Activated CD4-positive, alpha-beta T cell treated with anti-CD3 and anti-CD28 coated beads, Interleukin-2, Interleukin-6, amounts not matched to agents 100 ng/mL and 50 ng/mL, durations not matched to agents 16 hours and 8 hours (primary cell): Measurements from ENCODE around the gene VAMP4.

ENCODE experiments used
- DNase-seq: peaks from one replicate; pipeline ENCODE4 v3.0.0-alpha.2; 2020

Gene VAMP4

DNA sequence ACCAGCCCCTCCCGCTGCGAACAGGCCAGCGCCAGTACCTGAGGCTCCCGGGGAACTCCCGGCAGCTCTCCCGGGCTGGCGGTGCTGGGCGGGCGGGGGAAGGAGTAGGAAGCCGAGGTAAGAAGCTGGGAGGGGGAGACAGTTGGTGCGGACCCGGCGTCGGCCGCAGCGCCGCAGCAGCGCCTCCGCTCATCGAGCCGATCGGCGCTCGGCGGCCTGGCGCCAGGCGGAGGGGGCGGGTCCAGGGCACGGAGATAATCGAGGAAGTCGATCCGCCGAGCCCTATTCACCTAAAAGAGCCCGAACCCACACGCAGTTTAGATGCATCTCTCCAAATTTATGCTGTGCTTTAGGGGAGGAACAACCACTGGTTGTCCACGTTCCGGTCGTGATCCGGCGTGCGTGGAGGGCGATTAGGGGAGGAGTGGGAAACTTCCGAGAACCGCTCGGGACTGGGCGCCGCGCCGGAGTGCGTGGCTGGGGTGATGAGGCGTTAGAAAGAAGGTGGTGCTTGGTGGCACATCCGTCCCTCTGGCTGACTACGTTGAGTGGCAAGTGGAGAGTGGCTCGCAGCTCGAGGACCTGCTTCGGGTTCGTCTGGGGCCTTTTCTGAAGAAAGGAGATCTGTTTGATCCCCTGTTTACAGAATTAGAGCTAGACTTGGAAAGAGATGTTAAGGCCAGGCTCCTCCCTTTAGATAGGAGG, at the start of gene VAMP4:
VAMP4 (minus strand) TSS at position 194 of the 705 bp plus-strand sequence. CDS start 3,651 bp downstream, outside the sequence.
- peak; percentile 89 for DNase-seq

- DNase-seq, result no peak
These were observed 48.5 kb upstream of the VAMP4 start for GRCh38 chr1:171790318-171790717.

GRCh38 chr1:171788696-171789095, 46.8 kb upstream of the VAMP4 start:
- no peak for DNase-seq

- DNase-seq, result no peak
These were observed 46.0 kb upstream of the VAMP4 start for GRCh38 chr1:171787686-171788480.

- no peak for DNase-seq
These were observed 44.7 kb upstream of the VAMP4 start for GRCh38 chr1:171786534-171786933.

DNA sequence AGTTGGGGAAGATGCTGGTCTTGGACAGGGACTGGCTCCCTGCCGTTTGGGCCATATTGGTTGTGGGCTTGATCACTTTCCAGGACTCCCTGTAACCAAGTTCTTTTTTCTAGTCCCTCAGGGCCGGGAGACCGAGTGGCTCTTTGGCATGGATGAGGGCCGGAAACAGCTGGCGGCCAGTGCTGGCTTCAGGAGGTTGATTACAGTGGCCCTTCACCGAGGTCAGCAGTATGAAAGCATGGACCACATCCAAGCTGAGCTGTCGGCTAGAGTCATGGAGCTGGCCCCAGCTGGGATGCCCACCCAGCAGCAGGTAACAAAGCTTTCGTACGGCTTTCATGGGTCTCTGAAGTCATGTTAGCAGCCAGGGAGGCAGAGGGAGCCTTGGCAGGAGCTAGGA, 43.9 kb upstream of the VAMP4 start:
- no peak for DNase-seq

GRCh38 chr1:171784784-171785183, 42.9 kb upstream of the VAMP4 start:
- peak; percentile 65 for DNase-seq

GRCh38 chr1:171783816-171784530, 42.1 kb upstream of the VAMP4 start:
- no peak for DNase-seq

- peak; percentile 99 for DNase-seq
These were observed 39.5 kb upstream of the VAMP4 start, which contains the start of gene METTL13 for GRCh38 chr1:171781176-171781875. Gene METTL13 (plus strand): TSS chr1:171781660. CDS start chr1:171781968, 308 bp downstream.

GRCh38 chr1:171780583-171781175, 38.8 kb upstream of the VAMP4 start:
- DNase-seq, result no peak

- DNase-seq, result no peak
These were observed 30.4 kb upstream of the VAMP4 start for GRCh38 chr1:171772312-171772711.

- no peak for DNase-seq
These were observed 27.9 kb upstream of the VAMP4 start for GRCh38 chr1:171769754-171770153.

DNA sequence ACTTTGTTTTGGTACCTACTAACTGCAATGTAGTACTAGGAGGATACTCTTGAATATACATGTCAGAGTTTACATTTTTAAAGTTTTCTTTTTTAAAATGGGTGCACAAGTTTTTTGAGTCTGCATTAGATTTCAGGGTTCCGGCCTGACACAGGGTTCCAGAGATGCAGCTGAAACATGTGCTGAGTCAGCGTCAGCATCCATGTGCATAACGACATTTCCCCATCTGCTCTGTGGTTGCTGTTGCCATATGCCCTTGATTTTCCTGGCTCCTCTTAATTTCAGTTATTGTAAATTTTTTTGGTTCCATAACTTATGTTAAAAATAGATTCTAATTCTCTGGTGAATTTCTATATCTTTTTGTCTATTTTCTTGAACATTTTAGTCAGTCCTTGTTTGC, 27.3 kb upstream of the VAMP4 start:
- DNase-seq, result no peak

DNA sequence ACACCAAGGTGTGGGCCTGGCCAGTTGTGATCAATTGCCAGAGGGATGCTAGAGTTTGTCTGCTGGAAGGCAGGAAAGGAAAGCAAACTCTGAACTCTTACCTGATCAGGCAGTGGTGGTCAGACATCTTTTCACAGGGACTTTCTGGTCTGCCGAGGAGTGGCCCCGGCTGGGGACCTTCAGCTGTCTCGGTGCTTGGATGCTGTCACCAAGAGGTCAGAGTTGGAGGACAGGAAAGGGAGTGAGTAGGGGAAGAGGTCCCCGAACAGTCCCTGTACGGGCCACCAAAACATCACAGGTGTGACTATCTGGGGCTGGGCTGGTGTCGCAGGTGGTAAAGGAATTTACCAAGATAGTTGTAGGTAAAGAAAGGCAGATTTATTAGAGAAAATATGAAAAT, 21.9 kb upstream of the VAMP4 start:
- DNase-seq, result no peak

GRCh38 chr1:171762143-171762563, 20.3 kb upstream of the VAMP4 start:
- DNase-seq, result no peak

- no peak for DNase-seq
These were observed 16.1 kb upstream of the VAMP4 start for GRCh38 chr1:171758011-171758410.

DNA sequence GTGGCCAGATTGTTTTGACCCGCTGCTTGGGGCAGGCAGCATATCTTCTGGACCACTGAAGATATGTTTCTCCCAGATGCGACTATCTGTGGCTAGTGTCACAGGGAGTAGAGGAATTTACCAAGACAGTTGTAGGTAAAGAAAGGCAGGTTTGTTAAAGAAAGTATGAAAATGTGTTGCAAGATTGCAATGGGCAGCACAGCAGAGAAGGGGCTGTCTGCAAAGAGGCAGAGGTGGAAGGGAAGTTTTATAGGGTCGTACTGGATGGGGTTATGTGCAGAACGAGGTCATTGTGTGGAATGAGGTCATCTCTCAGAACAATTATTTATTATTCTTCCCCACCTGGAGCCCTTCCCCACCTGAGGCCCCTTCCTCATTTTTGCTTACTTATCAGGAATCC, 15.0 kb upstream of the VAMP4 start:
- no peak for DNase-seq

GRCh38 chr1:171754971-171755370, 13.1 kb upstream of the VAMP4 start:
- no peak for DNase-seq

DNA sequence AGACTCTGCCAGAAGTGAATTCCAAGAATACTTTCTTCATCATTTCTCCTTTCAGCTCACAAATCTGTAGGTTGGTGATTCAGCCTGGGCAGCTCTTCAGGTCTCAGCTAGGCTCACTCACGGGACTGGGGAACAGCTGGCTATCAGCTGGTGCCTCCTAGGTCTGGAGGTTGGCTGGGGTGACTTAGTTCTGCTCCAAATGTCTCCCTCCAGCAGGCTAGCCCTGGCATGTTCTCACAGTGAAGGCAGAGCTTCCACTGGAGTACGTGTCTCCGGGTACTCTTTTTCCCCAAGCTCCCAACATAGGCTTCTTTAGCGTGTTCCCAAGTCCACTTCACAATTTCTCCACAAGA, 12.5 kb upstream of the VAMP4 start:
- DNase-seq, result no peak

GRCh38 chr1:171753685-171754352, 12.0 kb upstream of the VAMP4 start:
- DNase-seq, result no peak

- no peak for DNase-seq
These were observed 11.3 kb upstream of the VAMP4 start for GRCh38 chr1:171753182-171753581.

DNA sequence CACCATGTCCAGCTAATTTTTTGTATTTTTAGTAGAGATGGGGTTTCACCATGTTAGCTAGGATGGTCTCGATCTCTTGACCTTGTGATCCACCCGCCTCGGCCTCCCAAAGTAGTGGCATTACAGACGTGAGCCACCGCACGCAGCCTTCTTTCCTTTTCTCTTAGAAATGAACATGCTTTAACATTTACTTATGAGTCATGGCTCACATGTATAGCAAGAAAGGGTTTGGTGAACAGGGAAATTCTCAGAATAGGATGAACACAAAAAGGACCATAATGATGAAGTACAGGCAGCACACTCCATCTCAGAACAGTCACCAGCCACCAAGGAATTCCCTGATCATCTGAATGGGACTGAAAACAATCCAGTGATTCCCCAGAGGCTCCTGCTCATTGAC, 9.4 kb upstream of the VAMP4 start:
- DNase-seq, result peak; percentile 31
